WERI-Rb-1 (cell line): ENCODE data around the gene ARHGEF10L.

Experiments
- DNase-seq: peaks from one replicate; pipeline ENCODE4 v3.0.0-alpha.2; 2020
- H3K27ac ChIP-seq: fragments of 250-450 bp; sonication (Bioruptor Pico); 2 replicates; pipeline ENCODE4 v1.5.1; 2020; ENCODE audit warnings: mild to moderate bottlenecking, moderate library complexity
- H3K27me3 ChIP-seq: fragments of 250-450 bp; sonication (Bioruptor Pico); 2 replicates; pipeline ENCODE4 v1.5.1; 2021; ENCODE audit warnings: mild to moderate bottlenecking, low read depth, moderate library complexity; ENCODE audit not compliant: insufficient read depth, severe bottlenecking
- H3K36me3 ChIP-seq: fragments of 250-450 bp; sonication (Bioruptor Pico); 2 replicates; pipeline ENCODE4 v1.5.1; 2020; ENCODE audit warnings: mild to moderate bottlenecking, moderate library complexity
- H3K4me3 ChIP-seq: 2 replicates; pipeline ENCODE4 v1.5.1; 2011; ENCODE audit warnings: low read depth, mild to moderate bottlenecking, control low read depth, low read length
- H3K9me3 ChIP-seq: fragments of 250-450 bp; sonication (Bioruptor Pico); 2 replicates; pipeline ENCODE4 v1.5.1; 2021; ENCODE audit warnings: mild to moderate bottlenecking, moderate library complexity; ENCODE audit not compliant: severe bottlenecking
- TF ChIP-seq, protein P1 (sequence below): IDR thresholded peaks from 2 replicates; pipeline ENCODE4 v1.5.1; 2011; ENCODE audit warnings: low read depth, mild to moderate bottlenecking, control low read depth, inconsistent platforms, low read length

ARHGEF10L gene

DNA sequence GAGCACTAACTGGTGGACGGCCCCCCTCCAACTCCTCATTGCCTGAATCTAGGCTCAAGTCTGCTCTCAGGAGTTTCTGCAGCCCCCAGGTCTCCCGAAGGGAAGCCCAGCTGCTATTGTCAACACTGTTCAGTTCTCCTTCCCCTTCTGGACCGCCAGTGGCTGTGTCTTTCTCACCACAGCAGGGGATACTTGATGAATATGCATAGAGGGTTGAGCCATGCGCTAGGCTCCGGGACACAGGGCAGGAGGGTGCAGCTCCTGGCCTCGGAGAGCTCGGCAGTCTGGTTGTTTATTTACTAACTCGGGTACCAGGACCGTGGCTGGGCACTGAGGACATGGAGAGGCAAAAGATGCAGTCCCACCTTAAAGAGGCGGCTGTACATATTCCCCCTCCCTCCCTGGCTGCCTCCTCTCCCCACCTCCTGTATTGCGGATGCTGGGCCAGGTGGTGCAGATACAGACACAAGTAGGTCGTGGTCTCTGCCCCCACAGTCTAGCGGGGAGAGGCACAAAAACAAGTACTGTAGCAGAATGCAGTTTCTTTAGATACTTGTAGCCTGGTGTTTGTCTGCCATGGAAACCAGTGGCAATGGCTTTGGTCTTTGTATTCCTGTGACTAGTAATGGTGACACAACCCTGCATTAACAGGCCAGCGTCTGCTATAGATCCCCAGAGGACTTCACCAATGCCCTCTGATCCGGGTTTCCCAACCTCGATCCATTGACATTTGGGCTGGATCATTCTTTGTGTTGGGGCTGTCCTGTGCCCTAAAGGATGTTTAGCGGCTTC is 26.2 kb downstream of the ARHGEF10L start:
- DNase-seq = no peak
- Histone ChIP-seq H3K27ac (no peak overlapping the region), H3K36me3 (no peaks in the 10 kb centered on the region), H3K4me3 (no peak overlapping the region), H3K27me3 (no peaks in the 10 kb centered on the region), H3K9me3 (no peaks in the 10 kb centered on the region)
- TF ChIP-seq, protein P1, sequence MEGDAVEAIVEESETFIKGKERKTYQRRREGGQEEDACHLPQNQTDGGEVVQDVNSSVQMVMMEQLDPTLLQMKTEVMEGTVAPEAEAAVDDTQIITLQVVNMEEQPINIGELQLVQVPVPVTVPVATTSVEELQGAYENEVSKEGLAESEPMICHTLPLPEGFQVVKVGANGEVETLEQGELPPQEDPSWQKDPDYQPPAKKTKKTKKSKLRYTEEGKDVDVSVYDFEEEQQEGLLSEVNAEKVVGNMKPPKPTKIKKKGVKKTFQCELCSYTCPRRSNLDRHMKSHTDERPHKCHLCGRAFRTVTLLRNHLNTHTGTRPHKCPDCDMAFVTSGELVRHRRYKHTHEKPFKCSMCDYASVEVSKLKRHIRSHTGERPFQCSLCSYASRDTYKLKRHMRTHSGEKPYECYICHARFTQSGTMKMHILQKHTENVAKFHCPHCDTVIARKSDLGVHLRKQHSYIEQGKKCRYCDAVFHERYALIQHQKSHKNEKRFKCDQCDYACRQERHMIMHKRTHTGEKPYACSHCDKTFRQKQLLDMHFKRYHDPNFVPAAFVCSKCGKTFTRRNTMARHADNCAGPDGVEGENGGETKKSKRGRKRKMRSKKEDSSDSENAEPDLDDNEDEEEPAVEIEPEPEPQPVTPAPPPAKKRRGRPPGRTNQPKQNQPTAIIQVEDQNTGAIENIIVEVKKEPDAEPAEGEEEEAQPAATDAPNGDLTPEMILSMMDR = no peak

DNA sequence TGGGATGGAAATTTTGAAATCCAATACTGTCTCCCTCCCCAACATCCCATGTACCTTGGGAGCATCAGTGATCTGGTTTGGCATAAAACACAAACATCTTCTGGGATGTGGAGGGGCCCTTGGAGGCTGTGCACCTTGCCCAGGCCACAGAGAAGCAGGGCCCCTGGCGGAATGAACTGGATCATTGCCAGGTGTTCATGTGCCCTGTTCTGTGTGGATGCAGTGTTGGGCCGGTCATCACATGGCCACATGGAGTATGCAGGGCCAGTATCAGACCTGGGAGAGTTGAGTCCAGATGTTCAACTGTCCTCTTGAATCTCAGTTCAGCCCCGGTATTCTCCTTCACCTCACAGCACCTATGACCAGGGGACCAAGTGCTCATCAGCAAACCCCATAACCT is 26.9 kb downstream of the ARHGEF10L start:
- no peaks in the 10 kb centered on the region for H3K36me3 ChIP-seq
- TF ChIP-seq, protein P1 = no peak
- no peaks in the 10 kb centered on the region for H3K27me3 ChIP-seq
- DNase-seq = no peak
- H3K9me3 ChIP-seq = no peaks in the 10 kb centered on the region
- H3K27ac ChIP-seq = no peak overlapping the region
- H3K4me3 ChIP-seq = no peak overlapping the region

DNA sequence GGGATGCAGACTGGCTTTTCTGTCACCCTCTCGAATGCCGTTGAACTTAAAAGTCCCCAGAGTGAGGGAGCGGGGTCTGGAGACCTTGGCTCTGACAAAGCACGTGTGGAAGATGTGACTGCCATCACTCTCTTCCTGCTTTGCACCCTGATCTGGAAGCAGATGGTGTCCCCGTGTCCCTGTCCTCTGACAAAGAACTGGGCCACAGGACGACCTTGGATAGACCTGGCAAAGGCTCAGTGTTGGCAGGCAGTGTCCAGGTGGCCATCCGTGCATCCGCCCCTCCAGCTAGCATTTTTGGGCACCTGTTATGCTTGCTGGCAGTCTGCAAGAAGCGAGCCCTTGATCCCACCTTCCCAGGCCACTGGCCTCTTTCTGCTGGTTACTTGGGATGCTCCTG is 27.4 kb downstream of the ARHGEF10L start:
- H3K36me3 ChIP-seq = no peaks in the 10 kb centered on the region
- DNase-seq = no peak
- TF ChIP-seq, protein P1 = no peak
- H3K9me3 ChIP-seq = no peaks in the 10 kb centered on the region
- no peaks in the 10 kb centered on the region for H3K27me3 ChIP-seq
- no peak overlapping the region for H3K4me3 ChIP-seq
- peak overlapping the region; percentile 14; the same call in 1 of the 2 replicates for H3K27ac ChIP-seq

DNA sequence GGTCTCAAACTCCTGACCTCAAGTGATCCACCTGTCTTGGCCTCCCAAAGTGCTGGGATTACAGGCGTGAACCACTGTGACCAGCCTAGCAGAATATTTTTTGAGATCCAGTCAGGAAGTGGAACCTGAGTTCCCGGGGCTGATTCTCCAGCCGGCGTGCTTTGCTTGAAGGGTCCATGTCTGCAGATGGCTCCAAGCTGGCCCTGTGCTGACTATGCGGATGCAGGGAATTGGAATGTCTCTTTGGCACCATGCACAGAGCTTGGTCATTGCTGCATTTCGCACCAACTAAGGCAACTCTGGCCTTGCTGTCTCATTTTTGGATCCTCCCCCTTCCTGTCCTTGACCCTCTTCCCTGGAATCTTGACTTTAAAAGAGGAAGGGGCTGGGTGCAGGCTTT is 28.1 kb downstream of the ARHGEF10L start:
- Histone ChIP-seq H3K27me3 (no peaks in the 10 kb centered on the region), H3K4me3 (no peak overlapping the region), H3K36me3 (no peaks in the 10 kb centered on the region), H3K9me3 (no peaks in the 10 kb centered on the region), H3K27ac (no peak overlapping the region)
- DNase-seq = no peak
- TF ChIP-seq, protein P1 = no peak

DNA sequence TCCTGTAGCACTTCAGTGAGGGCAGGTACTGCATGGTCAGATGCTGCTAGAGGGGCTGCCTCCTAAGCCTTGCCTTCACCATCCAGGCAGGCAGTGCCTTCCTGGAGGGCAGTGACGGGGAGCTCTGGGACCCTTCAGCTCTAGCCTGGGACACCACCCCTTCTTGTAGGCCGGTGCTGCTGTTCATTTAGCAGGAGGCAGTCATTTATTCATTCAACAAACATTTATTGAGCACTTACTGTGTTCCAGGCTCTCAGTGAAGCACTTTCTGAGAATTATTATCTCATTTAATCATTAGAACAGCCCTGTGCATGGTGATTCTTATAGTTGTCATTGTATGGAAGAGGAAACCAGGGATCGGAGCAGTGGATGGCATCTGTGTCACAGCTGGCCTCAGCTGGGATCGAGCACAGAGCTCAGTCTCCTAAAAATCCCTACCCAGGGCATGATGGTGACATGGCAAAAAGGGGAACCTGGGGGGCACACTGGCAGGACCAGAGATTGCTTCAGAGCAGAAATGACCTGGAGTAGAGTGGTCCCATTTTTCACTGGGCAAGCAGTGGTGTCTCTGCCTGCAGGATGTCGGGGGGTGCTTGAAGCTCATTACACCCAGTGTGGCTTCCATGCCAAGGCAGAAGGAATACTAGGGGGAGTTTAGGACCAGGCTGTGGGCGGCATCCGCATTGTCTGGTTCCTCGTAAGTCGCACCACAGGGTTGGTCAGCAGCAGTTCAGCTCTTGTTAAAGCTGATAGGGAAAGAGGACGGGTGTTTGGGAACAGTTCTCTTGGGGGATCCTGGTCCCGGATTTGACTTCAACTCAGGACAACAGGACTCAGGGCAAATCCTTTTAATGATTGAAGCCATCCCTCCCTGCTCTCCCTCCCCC is 28.8 kb downstream of the ARHGEF10L start:
- H3K4me3 ChIP-seq = no peak overlapping the region
- TF ChIP-seq, protein P1 = no peak
- DNase-seq = no peak
- H3K9me3 ChIP-seq = no peaks in the 10 kb centered on the region
- H3K27ac ChIP-seq = no peak overlapping the region
- no peaks in the 10 kb centered on the region for H3K36me3 ChIP-seq
- no peaks in the 10 kb centered on the region for H3K27me3 ChIP-seq
